Lung (tissue), 12 donors: ENCODE measurements around the gene ZNF839. TPM values are rescaled to one million over a fixed set of nuclear protein-coding genes. Genes with fewer than 3 reads are reported as not detected.
"Not testable (repeated sequence)": the region's sequence is repeated elsewhere in the genome, so short reads cannot be mapped to it uniquely, and the experiment has no call there.

Source experiments
- ATAC-seq: fragments of 200-7000 bp; cut with Tn5 transposase; one replicate; pipeline ENCODE4 v1.9.1; 2020; ENCODE audit warnings: moderate number of reproducible peaks; ENCODE audit not compliant: insufficient read depth, low FRiP score
- DNase-seq, 3 donors: peaks; one replicate each; pipeline ENCODE4 v3.0.0-alpha.2; 2013 to 2017
- H3K27ac ChIP-seq, 2 donors: one replicate each; pipeline ENCODE4 v1.5.1; 2013; ENCODE audit warnings: mild to moderate bottlenecking in 2 of 2, moderate library complexity in 2 of 2, control low read depth in 1 of 2, inconsistent platforms in 1 of 2, low read depth in 1 of 2, low read length in 1 of 2
- H3K27me3 ChIP-seq, 3 donors: one replicate each; pipeline ENCODE4 v1.5.1; 2013; ENCODE audit warnings: low read length in 2 of 3; ENCODE audit not compliant: control insufficient read depth in 3 of 3, insufficient read depth in 3 of 3
- H3K36me3 ChIP-seq, 4 donors: one replicate each; pipeline ENCODE4 v1.5.1; 2013; ENCODE audit warnings: low read length in 4 of 4, mild to moderate bottlenecking in 1 of 4, moderate library complexity in 1 of 4; ENCODE audit not compliant: control insufficient read depth in 4 of 4, insufficient read depth in 4 of 4
- H3K4me1 ChIP-seq, 5 donors: one replicate each; pipeline ENCODE4 v1.5.1; 2013; ENCODE audit warnings: low read length in 5 of 5, mild to moderate bottlenecking in 2 of 5, moderate library complexity in 1 of 5; ENCODE audit not compliant: control insufficient read depth in 5 of 5, insufficient read depth in 5 of 5
- H3K4me3 ChIP-seq: one replicate; pipeline ENCODE4 v1.5.1; 2013; ENCODE audit warnings: mild to moderate bottlenecking, control low read depth, moderate library complexity
- H3K9ac ChIP-seq, 2 donors: one replicate each; pipeline ENCODE4 v1.5.1; 2013; ENCODE audit warnings: low read length in 2 of 2, control low read depth in 1 of 2; ENCODE audit not compliant: insufficient read depth in 1 of 2
- H3K9me3 ChIP-seq, 4 donors: one replicate each; pipeline ENCODE4 v1.5.1; 2013; ENCODE audit warnings: low read length in 3 of 4, mild to moderate bottlenecking in 1 of 4, moderate library complexity in 1 of 4; ENCODE audit not compliant: control insufficient read depth in 4 of 4, insufficient read depth in 3 of 4
- CTCF ChIP-seq: IDR thresholded peaks from 2 replicates; pipeline ENCODE4 v1.5.1; 2012; ENCODE audit warnings: mild to moderate bottlenecking; ENCODE audit errors: control extremely low read depth, extremely low read depth
- WGBS, 2 donors: extraction: QIAGEN DNeasy Blood & Tissue Kit; methylation state at CpG; one replicate each; pipeline ENCODE4 v1.1.7; 2013; 5-methylcytosine and 5-hydroxymethylcytosine counted together
- polyA plus RNA-seq, 2 donors: library from polyadenylated mRNA; stranded (reverse); fragments of 200-250 nt; gene quantifications; one replicate each; pipeline ENCODE4 v1.2.1, GENCODE V29; 2013
- total RNA-seq, 2 donors: library from RNA; depleted of rRNA in 1 of 2; stranded (reverse); fragments of >200 nt in 1 of 2; gene quantifications; one replicate each; pipeline ENCODE4 v1.2.1, GENCODE V29; 2014 to 2021
- donor health status: control.
- donor health status: control.
- donor health status: Bipolar disorder and iron deficiency.
- donor health status: healthy.
- donor health status: DM: yes; HTN: yes; CAD: no.

ZNF839 gene
- total and polyA plus RNA-seq, 4 donors: 6.1 to 14.2 (median 10.3) TPM

- H3K4me1 ChIP-seq: peaks cover 0 to 3% (median 0%) of the 10 kb centered on the region in 5 donors
- no peak overlapping the region for H3K9ac ChIP-seq
- no peaks in the 10 kb centered on the region for H3K27me3 ChIP-seq
- H3K36me3 ChIP-seq: peaks cover 0 to 7% (median 2%) of the 10 kb centered on the region in 4 donors
- no peak overlapping the region for H3K4me3 ChIP-seq
- 89 to 97% methylated on average over 9 of the region's 9 CpGs for WGBS, 2 donors
- no peak for DNase-seq
- TF ChIP-seq CTCF: no peak
- H3K27ac ChIP-seq: no peak overlapping the region
- H3K9me3 ChIP-seq: no peaks in the 10 kb centered on the region
- no peak for ATAC-seq
Measured at GRCh38 chr14:102325791-102326345, 6.3 kb downstream of the ZNF839 start.

GRCh38 chr14:102326583-102326982, 7.0 kb downstream of the ZNF839 start:
- no peak for DNase-seq
- Histone ChIP-seq H3K9me3 (no peaks in the 10 kb centered on the region), H3K27me3 (no peaks in the 10 kb centered on the region), H3K27ac (no peak overlapping the region), H3K9ac (no peak overlapping the region), H3K4me3 (no peak overlapping the region), H3K4me1 (peaks cover 0 to 3% (median 0%) of the 10 kb centered on the region in 5 donors), H3K36me3 (peaks cover 0 to 7% (median 2%) of the 10 kb centered on the region in 4 donors)
- TF ChIP-seq CTCF: no peak
- ATAC-seq: no peak
- 95 to 98% methylated on average over 14 of the region's 14 CpGs for WGBS, 2 donors

- H3K9ac ChIP-seq, H3K27me3 ChIP-seq, H3K27ac ChIP-seq, H3K4me3 ChIP-seq, DNase-seq, H3K4me1 ChIP-seq, H3K9me3 ChIP-seq, H3K36me3 ChIP-seq, ATAC-seq: not testable (repeated sequence)
- 91 to 95% methylated on average over 6 of the region's 6 CpGs for WGBS, 2 donors
Measured at GRCh38 chr14:102329381-102329780, 9.8 kb downstream of the ZNF839 start.

GRCh38 chr14:102330806-102331205, 11.3 kb downstream of the ZNF839 start:
- no peak overlapping the region for H3K9ac ChIP-seq
- ATAC-seq: no peak
- no peak overlapping the region for H3K4me3 ChIP-seq
- peaks cover 3 to 12% (median 5%) of the 10 kb centered on the region in 4 donors for H3K36me3 ChIP-seq
- no peaks in the 10 kb centered on the region for H3K27me3 ChIP-seq
- H3K9me3 ChIP-seq: no peaks in the 10 kb centered on the region
- WGBS, 2 donors: 92 to 93% methylated on average over 8 of the region's 8 CpGs
- H3K27ac ChIP-seq: no peak overlapping the region
- peaks cover 0 to 2% (median 0%) of the 10 kb centered on the region in 5 donors for H3K4me1 ChIP-seq
- no peak for TF ChIP-seq CTCF
- DNase-seq: no peak
